Measurements from ENCODE around the gene NDUFV1.

The NDUFV1 gene

GRCh38 chr11:67646535-67647336 lies 40.0 kb downstream of the NDUFV1 start:
- DNase-seq (ENCODE audit: low read depth) = no peak
- H3K4me3 ChIP-seq (ENCODE audit: low read length) = no peak overlapping the region
- TF ChIP-seq CTCF (IDR thresholded peaks at IDR 0.05; ENCODE audit: insufficient read depth, low read depth, low read length, missing control alignments) = no peak

- no peak overlapping the region for H3K4me3 ChIP-seq (ENCODE audit: low read length)
- no peak for DNase-seq (ENCODE audit: low read depth)
- TF ChIP-seq CTCF (IDR thresholded peaks at IDR 0.05; ENCODE audit: insufficient read depth, low read depth, low read length, missing control alignments) = no peak
Observed at GRCh38 chr11:67647471-67647870, 40.7 kb downstream of the NDUFV1 start.

GRCh38 chr11:67648140-67648795 lies 41.5 kb downstream of the NDUFV1 start:
- DNase-seq (ENCODE audit: low read depth) = no peak
- no peak for TF ChIP-seq CTCF (IDR thresholded peaks at IDR 0.05; ENCODE audit: insufficient read depth, low read depth, low read length, missing control alignments)
- H3K4me3 ChIP-seq (ENCODE audit: low read length) = no peak overlapping the region

GRCh38 chr11:67648796-67649613 lies 42.3 kb downstream of the NDUFV1 start:
- TF ChIP-seq CTCF (IDR thresholded peaks at IDR 0.05; ENCODE audit: insufficient read depth, low read depth, low read length, missing control alignments) = no peak
- no peak for DNase-seq (ENCODE audit: low read depth)
- H3K4me3 ChIP-seq (ENCODE audit: low read length) = no peak overlapping the region

- no peak overlapping the region for H3K4me3 ChIP-seq (ENCODE audit: low read length)
- TF ChIP-seq CTCF (IDR thresholded peaks at IDR 0.05; ENCODE audit: insufficient read depth, low read depth, low read length, missing control alignments) = no peak
- DNase-seq (ENCODE audit: low read depth) = no peak
Observed at GRCh38 chr11:67649634-67650510, 43.1 kb downstream of the NDUFV1 start.

Data from epithelial cell of esophagus (primary cell).